Mucosa of descending colon (tissue), 3 donors: ENCODE measurements around the gene RS1. TPM values are rescaled to one million over a fixed set of nuclear protein-coding genes. Genes with fewer than 3 reads are reported as not detected.

ENCODE experiments used
- ATAC-seq: fragments of 200-7000 bp; cut with Tn5 transposase; one replicate; pipeline ENCODE4 v1.9.1; 2020; ENCODE audit warnings: mild to moderate bottlenecking, moderate library complexity
- DNase-seq, 3 donors: peaks; one replicate each; pipeline ENCODE4 v3.0.0-alpha.2; 2020
- H3K36me3 ChIP-seq: fragments of 200-600 bp; one replicate; pipeline ENCODE4 v1.8.0; 2021; ENCODE audit warnings: low read depth, mild to moderate bottlenecking
- H3K4me1 ChIP-seq: fragments of 200-600 bp; one replicate; pipeline ENCODE4 v1.8.0; 2021; ENCODE audit warnings: low read depth, mild to moderate bottlenecking
- H3K4me3 ChIP-seq: fragments of 200-600 bp; one replicate; pipeline ENCODE4 v1.8.0; 2021; ENCODE audit warnings: mild to moderate bottlenecking
- H3K9me3 ChIP-seq: fragments of 200-600 bp; one replicate; pipeline ENCODE4 v1.8.0; 2021; ENCODE audit warnings: mild to moderate bottlenecking
- intact Hi-C, 2 donors: fragments of 100-400 bp; cut with DNase I in 1 of 2; cut with micrococcal nuclease in 1 of 2; formaldehyde crosslinking; loops; one replicate each; pipeline versions ENCODE4 v1.11.0 to v1.11.1; 2022; cut with DNase I, micrococcal nuclease
- total RNA-seq, 3 donors: library from RNA; stranded (reverse); fragmentation: NEBNext Ultra II Directional in 2 of 3; extraction: Animal tissue kit (Norgen Biotek cat#: 25700) in 2 of 3; gene quantifications; one replicate each; pipeline versions ENCODE4 v1.2.1 to v1.2.4, GENCODE V29; 2021 to 2023
- TF ChIP-seq, protein P1 (sequence below): fragments of 200-600 bp; IDR thresholded peaks from one replicate; pipeline ENCODE4 v1.8.0; 2022; ENCODE audit warnings: antibody characterized with exemption, mild to moderate bottlenecking
- donor health status: DM: no; HTN: no; CAD: no; lungs with moderate emphysema.
- donor health status: DM: no; HTN: no; CAD: no.
- donor health status: DM: no; HTN: yes; CAD: no.

Gene RS1
- total RNA-seq, 3 donors from 2014 or later: not detected

DNA sequence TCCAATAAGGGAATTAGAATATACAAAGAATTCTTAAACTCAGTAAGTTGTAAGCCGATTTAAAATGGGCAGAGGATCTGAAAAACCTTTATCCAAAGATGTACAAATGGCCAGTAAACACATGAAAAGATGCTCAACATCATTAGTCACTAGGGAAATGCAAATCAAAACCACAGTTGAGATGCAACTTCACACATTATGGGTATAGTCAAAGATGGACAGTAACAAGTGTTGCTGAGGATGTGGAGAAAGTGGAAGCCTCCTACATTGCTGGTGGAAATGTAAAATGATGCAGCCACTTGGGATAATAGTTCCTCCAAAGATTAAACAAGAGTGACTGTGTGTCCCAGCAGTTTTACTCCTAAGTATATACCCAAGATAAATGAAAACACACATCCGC lies 32.6 kb downstream of the RS1 start:
- H3K36me3 ChIP-seq: no peaks in the 10 kb centered on the region
- ATAC-seq (no peak), DNase-seq (no peak)
- no peaks in the 10 kb centered on the region for H3K9me3 ChIP-seq
- H3K4me1 ChIP-seq: no peaks in the 10 kb centered on the region
- no peak overlapping the region for H3K4me3 ChIP-seq
- TF ChIP-seq, protein P1, sequence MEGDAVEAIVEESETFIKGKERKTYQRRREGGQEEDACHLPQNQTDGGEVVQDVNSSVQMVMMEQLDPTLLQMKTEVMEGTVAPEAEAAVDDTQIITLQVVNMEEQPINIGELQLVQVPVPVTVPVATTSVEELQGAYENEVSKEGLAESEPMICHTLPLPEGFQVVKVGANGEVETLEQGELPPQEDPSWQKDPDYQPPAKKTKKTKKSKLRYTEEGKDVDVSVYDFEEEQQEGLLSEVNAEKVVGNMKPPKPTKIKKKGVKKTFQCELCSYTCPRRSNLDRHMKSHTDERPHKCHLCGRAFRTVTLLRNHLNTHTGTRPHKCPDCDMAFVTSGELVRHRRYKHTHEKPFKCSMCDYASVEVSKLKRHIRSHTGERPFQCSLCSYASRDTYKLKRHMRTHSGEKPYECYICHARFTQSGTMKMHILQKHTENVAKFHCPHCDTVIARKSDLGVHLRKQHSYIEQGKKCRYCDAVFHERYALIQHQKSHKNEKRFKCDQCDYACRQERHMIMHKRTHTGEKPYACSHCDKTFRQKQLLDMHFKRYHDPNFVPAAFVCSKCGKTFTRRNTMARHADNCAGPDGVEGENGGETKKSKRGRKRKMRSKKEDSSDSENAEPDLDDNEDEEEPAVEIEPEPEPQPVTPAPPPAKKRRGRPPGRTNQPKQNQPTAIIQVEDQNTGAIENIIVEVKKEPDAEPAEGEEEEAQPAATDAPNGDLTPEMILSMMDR: no peak
- intact Hi-C loops: no loop called here

DNA sequence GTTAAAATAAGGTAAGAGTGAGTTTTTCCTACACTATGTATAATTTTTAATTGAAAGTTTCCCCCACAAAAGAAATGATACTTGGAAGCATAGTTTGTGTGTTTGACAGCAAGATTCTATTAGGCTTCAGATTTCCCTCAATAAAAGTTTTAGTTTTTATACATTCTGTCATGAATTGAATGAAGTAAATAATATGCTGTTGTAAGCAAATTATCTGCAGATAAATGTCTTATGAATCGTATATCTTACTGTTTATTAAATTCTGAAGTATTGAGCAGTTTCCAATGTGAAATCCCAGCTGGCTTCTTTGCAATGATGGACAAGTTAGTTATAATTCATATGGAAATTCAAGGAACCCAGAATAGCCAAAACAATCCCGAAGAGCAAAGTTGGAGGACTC lies 33.5 kb downstream of the RS1 start:
- TF ChIP-seq, protein P1: no peak
- Histone ChIP-seq H3K4me1 (no peaks in the 10 kb centered on the region), H3K4me3 (no peak overlapping the region), H3K9me3 (no peaks in the 10 kb centered on the region), H3K36me3 (no peaks in the 10 kb centered on the region)
- intact Hi-C loops: no loop called here
- ATAC-seq: no peak
- no peak for DNase-seq

DNA sequence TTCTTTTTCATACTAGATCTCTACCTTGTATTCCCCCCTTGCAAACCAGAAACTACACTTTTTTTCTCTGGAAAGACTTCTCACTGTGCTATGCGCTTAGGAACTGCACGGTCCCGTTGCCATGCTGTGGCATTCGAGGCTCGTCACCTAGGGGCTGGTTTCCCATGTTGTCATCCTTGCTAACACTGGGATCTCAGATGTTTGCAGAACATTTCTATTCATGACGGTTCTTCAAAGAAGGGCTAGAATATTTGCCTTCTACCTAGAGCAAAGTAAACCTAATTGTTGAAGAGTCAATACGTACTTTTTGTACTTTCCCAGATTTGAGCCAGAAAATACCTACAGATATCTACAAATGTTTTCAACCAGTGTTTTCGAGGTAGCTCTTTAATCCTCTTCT lies 41.0 kb downstream of the RS1 start:
- ATAC-seq (no peak), DNase-seq (no peak)
- TF ChIP-seq, protein P1: no peak
- Histone ChIP-seq H3K4me3 (no peak overlapping the region), H3K9me3 (no peaks in the 10 kb centered on the region), H3K4me1 (no peaks in the 10 kb centered on the region), H3K36me3 (no peaks in the 10 kb centered on the region)
- intact Hi-C loops: no loop called here

DNA sequence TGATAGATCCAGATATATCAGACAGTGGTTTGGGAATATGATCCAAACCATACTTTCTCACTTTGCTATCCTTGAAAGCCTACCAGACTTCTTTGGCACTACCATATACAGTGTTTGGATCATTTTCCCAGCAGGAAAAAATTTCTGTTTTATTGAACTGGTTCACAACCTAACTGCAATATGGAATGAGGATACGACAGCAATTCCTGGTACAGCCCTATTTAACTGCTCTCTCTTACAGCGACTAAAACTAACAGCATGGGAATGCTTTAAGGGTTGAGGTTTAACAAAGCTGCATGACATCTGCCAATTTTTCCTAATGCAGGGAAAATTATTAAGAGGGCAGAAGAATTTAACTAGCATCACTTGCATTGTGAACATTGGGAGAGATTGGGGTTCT lies 47.3 kb downstream of the RS1 start:
- Histone ChIP-seq H3K9me3 (no peaks in the 10 kb centered on the region), H3K36me3 (no peaks in the 10 kb centered on the region), H3K4me1 (no peaks in the 10 kb centered on the region), H3K4me3 (no peak overlapping the region)
- intact Hi-C loops: no loop called here
- DNase-seq (no peak), ATAC-seq (peak; percentile 76)
- TF ChIP-seq, protein P1: no peak

DNA sequence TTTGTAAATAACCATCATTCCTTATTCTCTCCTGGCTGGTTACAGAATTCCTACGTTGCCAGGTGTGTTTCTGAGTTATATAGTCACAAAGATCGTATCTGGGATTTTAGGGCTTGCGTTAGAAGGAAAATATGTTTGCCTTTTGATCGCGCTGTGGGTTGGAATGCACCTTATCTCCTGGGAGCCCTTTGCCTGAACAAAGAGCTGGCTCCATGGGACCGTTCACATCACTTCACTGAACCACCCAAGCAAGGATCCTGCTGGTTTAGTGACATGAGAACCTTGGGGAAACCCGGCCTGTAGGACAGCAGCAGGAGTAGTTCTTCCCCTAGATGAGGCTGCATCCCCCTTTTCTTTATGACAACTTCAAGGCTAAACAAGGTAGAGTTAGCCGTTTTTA lies 51.6 kb downstream of the RS1 start:
- H3K36me3 ChIP-seq: no peaks in the 10 kb centered on the region
- ATAC-seq: peak; percentile 49
- peak in 1 of 3 donors; percentile 17 for DNase-seq
- H3K4me3 ChIP-seq: no peak overlapping the region
- no peaks in the 10 kb centered on the region for H3K4me1 ChIP-seq
- intact Hi-C loops: no loop called here
- no peaks in the 10 kb centered on the region for H3K9me3 ChIP-seq
- TF ChIP-seq, protein P1: no peak

DNA sequence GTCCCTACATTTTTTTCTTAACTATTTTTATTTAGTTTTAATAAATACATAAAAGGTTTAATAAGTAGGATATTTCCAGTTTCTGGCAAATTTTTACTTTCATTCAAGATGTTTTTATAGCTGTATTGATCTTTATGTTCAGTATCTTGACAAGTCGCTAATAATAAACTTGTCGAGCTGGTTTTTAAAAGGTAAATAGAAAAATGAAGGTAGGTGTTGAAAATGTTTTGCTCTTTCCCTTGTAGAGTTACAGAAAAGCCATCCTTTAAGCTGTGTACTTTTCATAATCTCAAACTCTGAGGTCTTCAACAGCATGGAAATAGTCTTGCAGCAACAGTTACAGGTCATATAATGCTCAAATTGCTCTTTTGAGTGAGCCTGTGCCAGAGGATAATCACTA lies 52.6 kb downstream of the RS1 start:
- TF ChIP-seq, protein P1: no peak
- intact Hi-C loops: no loop called here
- Histone ChIP-seq H3K4me1 (no peaks in the 10 kb centered on the region), H3K36me3 (no peaks in the 10 kb centered on the region), H3K9me3 (no peaks in the 10 kb centered on the region), H3K4me3 (no peak overlapping the region)
- no peak for DNase-seq
- peak; percentile 32 for ATAC-seq
